Measurements from ENCODE around the gene CELSR2.

GRCh38 chr1:109255678-109256077 lies 6.3 kb downstream of the CELSR2 start:
- no peak for TF ChIP-seq POLR2AphosphoS5 (IDR thresholded peaks at IDR 0.05; ENCODE audit: low read depth, low read length)
- TF ChIP-seq POLR2A (IDR thresholded peaks at IDR 0.05; ENCODE audit: low read depth, low read length): no peak
- TF ChIP-seq TAF1 (IDR thresholded peaks at IDR 0.05; ENCODE audit: low read depth, low read length): no peak
- no peak for TF ChIP-seq SPI1 (IDR thresholded peaks at IDR 0.05; ENCODE audit: low read depth, low read length)
- TF ChIP-seq POU2F2 (IDR thresholded peaks at IDR 0.05; ENCODE audit: low read depth, low read length): no peak
- TF ChIP-seq PAX5 (IDR thresholded peaks at IDR 0.05; ENCODE audit: insufficient read depth, low read length, severe bottlenecking): no peak

Data from GM12891 (cell line).